Measurements from ENCODE around the gene MX1. TPM values are rescaled to one million over a fixed set of nuclear protein-coding genes. Genes with fewer than 3 reads are reported as not detected.

Gene MX1, protein sequence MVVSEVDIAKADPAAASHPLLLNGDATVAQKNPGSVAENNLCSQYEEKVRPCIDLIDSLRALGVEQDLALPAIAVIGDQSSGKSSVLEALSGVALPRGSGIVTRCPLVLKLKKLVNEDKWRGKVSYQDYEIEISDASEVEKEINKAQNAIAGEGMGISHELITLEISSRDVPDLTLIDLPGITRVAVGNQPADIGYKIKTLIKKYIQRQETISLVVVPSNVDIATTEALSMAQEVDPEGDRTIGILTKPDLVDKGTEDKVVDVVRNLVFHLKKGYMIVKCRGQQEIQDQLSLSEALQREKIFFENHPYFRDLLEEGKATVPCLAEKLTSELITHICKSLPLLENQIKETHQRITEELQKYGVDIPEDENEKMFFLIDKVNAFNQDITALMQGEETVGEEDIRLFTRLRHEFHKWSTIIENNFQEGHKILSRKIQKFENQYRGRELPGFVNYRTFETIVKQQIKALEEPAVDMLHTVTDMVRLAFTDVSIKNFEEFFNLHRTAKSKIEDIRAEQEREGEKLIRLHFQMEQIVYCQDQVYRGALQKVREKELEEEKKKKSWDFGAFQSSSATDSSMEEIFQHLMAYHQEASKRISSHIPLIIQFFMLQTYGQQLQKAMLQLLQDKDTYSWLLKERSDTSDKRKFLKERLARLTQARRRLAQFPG
- total RNA-seq (2022; extraction: Qiagen RNA extraction; ENCODE audit: low read depth) = 1.4 to 2.4 TPM (median 1.7 TPM) in 5 replicates

DNA sequence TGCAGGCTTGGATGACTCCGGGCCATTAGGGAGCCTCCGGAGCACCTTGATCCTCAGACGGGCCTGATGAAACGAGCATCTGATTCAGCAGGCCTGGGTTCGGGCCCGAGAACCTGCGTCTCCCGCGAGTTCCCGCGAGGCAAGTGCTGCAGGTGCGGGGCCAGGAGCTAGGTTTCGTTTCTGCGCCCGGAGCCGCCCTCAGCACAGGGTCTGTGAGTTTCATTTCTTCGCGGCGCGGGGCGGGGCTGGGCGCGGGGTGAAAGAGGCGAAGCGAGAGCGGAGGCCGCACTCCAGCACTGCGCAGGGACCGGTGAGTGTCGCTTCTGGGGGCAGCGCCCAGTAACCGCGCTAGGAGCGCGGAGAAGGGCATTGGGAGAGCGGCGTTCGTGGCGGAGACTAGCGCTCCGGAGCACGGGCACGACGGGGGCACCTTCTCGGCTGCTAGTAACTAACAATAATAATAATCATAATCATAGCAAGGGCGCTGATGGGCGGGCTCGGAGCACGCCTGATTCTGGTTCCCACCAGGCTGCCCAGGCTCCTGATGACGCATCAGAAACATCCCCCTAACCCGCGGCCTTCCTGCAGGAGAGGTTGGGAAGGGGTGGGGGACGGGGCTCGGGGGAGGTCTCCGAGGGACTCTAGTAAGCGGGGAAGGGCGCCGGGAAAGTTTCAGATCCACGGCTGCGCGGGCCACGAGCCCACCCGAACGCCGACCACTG, at the start of gene MX1:
MX1 (plus strand) TSS at position 286 of the 722 bp plus-strand sequence. CDS start 5,832 bp downstream, outside the sequence.

DNA sequence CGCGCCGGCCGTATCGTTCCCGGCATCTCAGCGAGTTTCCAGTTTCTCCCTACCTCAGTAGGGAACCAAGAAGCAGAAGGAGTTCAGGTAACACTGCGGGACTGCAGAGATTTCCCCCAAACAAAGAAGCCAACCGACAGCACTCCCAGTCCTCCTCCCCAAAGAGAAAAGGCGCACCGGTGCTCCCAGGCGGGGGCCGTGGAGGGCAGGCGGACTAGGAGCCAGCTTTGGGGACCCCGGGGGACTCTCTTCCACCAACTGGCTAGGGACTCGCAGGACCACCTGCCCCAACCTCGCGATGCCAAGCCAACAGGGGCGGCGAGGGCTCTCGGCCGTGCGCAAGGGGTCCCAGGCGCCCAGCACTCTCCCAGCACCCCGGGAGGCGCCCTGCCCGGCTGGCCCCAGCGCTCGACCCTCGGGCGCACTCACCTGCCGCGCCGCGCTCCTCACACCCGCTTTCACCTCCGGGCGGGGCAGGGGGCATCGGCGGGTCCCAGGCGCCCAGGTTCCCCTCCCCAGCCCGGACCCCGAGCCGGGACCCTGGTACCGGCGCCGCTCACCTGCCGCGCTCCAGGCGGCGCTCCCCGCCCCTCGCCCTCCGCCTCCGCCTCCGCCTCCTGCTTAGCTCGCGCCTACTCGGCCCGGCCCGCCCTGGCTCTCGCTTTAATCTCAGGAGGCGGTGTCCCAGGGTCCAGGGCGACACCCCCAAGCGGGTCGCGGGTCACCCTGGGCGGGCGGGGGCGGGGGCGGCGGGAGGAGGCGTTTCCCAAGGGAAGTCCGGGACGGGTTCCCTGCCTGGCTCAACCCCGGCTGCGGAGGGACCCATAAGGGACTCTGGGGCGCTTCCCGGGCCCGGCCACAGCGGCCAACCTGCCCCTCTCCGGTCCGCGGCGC, 81.7 kb downstream of the MX1 start, which contains the start of gene TMPRSS2:
TMPRSS2 (minus strand) TSS at position 638 of the 894 bp plus-strand sequence. CDS start 10,025 bp downstream, outside the sequence.

Other genes with a start within 250 kb of the MX1 start
- gene FAM3B, start 109.4 kb upstream of the MX1 start, total RNA-seq (2022; extraction: Qiagen RNA extraction; ENCODE audit: low read depth) = not detected in 5 replicates
- gene MX2, start 64.2 kb upstream of the MX1 start, total RNA-seq (2022; extraction: Qiagen RNA extraction; ENCODE audit: low read depth) = 0.15 TPM in 1 of 5 replicates, not detected in the others
- 0.05 to 0.17 TPM (median 0.10 TPM) in 4 of 5 replicates, not detected in the other for gene TMPRSS2, start 81.9 kb downstream of the MX1 start, total RNA-seq (2022; extraction: Qiagen RNA extraction; ENCODE audit: low read depth)

All from A549 treated with GW870086 at 1 μM for 4 hours (cell line).